ENCODE measurements around the gene PFKFB2. TPM values are rescaled to one million over a fixed set of nuclear protein-coding genes. Genes with fewer than 3 reads are reported as not detected.

Gene PFKFB2
- total RNA-seq, 1 experiment from 2014 or later: 16.8 TPM

Other genes with a start within 250 kb of the PFKFB2 start
- gene IL20, start 187.7 kb upstream of the PFKFB2 start, total RNA-seq (2021): not detected in 3 replicates
- not detected in 3 replicates for gene IL24, start 155.8 kb upstream of the PFKFB2 start, total RNA-seq (2021)
- gene FCMR, start 131.3 kb upstream of the PFKFB2 start, total RNA-seq (2021): 0.37 to 1.0 TPM (median 0.71 TPM) in 3 replicates
- 1.8 to 2.2 TPM (median 1.9 TPM) in 3 replicates for gene PIGR, start 106.8 kb upstream of the PFKFB2 start, total RNA-seq (2021)
- gene FCAMR, start 82.8 kb upstream of the PFKFB2 start, total RNA-seq (2021): not detected in 3 replicates
- 2.3 to 2.7 TPM (median 2.4 TPM) in 3 replicates for gene C1orf116, start 20.5 kb upstream of the PFKFB2 start, total RNA-seq (2021)
- gene YOD1, start 2.1 kb upstream of the PFKFB2 start, total RNA-seq (2021): 9.8 to 12.0 TPM (median 10.2 TPM) in 3 replicates
- gene C4BPB, start 35.6 kb downstream of the PFKFB2 start, total RNA-seq (2021): 0.26 to 0.30 TPM in 2 of 3 replicates, not detected in the other
- gene C4BPA, start 51.0 kb downstream of the PFKFB2 start, total RNA-seq (2021): 0.23 to 0.39 TPM (median 0.30 TPM) in 3 replicates

Data from WTC11 (cell line).